Upper lobe of left lung (tissue), 6 donors: ENCODE data around the gene ADNP2. TPM values are rescaled to one million over a fixed set of nuclear protein-coding genes. Genes with fewer than 3 reads are reported as not detected.

Source experiments
- ATAC-seq, 2 donors: fragments of 200-7000 bp; cut with Tn5 transposase; one replicate each; pipeline ENCODE4 v1.9.1; 2022; ENCODE audit warnings: mild to moderate bottlenecking in 2 of 2, moderate library complexity in 2 of 2; ENCODE audit not compliant: low FRiP score in 2 of 2
- DNase-seq, 2 donors: peaks; one replicate each; pipeline ENCODE4 v3.0.0-alpha.2; 2019 to 2020
- H3K27ac ChIP-seq, 4 donors: fragments of 200-600 bp; sonication (generic); one replicate each; pipeline ENCODE4 v1.5.1; 2016 to 2019
- H3K27me3 ChIP-seq, 4 donors: fragments of 200-600 bp; sonication (generic); one replicate each; pipeline ENCODE4 v1.5.1; 2017 to 2019
- H3K36me3 ChIP-seq, 4 donors: fragments of 200-600 bp; sonication (generic); one replicate each; pipeline ENCODE4 v1.5.1; 2016 to 2019
- H3K4me1 ChIP-seq, 4 donors: fragments of 200-600 bp; sonication (generic); one replicate each; pipeline ENCODE4 v1.5.1; 2018 to 2019
- H3K4me3 ChIP-seq, 4 donors: fragments of 200-600 bp; sonication (generic); one replicate each; pipeline ENCODE4 v1.5.1; 2017 to 2019; ENCODE audit warnings: mild to moderate bottlenecking in 2 of 4, moderate library complexity in 1 of 4
- H3K9me3 ChIP-seq, 4 donors: fragments of 200-600 bp; sonication (generic); one replicate each; pipeline ENCODE4 v1.5.1; 2018 to 2019
- EP300 ChIP-seq, 4 donors: sonication (generic); formaldehyde crosslinking; IDR thresholded peaks; one replicate each; pipeline ENCODE4 v1.5.1; 2017; ENCODE audit warnings: antibody characterized with exemption in 4 of 4, control low read depth in 2 of 4
- POLR2A ChIP-seq, 4 donors: fragments of 450-650 bp; IDR thresholded peaks; one replicate each; pipeline ENCODE4 v1.5.1; 2016 to 2017; ENCODE audit warnings: antibody characterized with exemption in 4 of 4, mild to moderate bottlenecking in 2 of 4
- POLR2AphosphoS5 ChIP-seq, 2 donors: sonication (generic); formaldehyde crosslinking; IDR thresholded peaks; one replicate each; pipeline ENCODE4 v1.5.1; 2017; ENCODE audit warnings: antibody characterized with exemption in 2 of 2
- WGBS, 2 donors: methylation state at CpG; one replicate each; pipeline ENCODE4 v1.1.5; 2017 to 2018; 5-methylcytosine and 5-hydroxymethylcytosine counted together
- total RNA-seq, 6 donors: library from RNA; depleted of rRNA in 4 of 6; stranded (reverse); fragments of >200 nt in 4 of 6; gene quantifications; one replicate each; pipeline versions ENCODE4 v1.1.0 to v1.2.1, GENCODE V29; 2016 to 2021
- TF ChIP-seq, protein P1 (sequence below), 6 experiments: fragments of 450-650 bp in 4 of 6; fragments of 200-600 bp in 2 of 6; sonication (generic) in 2 of 6; IDR thresholded peaks; one replicate each; pipeline ENCODE4 v1.5.1; 2016 to 2019; ENCODE audit warnings: antibody characterized with exemption in 6 of 6
- donor health status: DM: no; HTN: no; CAD: no; lungs with moderate emphysema.
- donor health status: DM: no; HTN: yes; CAD: no; lungs with severe emphysema.

ADNP2 gene
- total RNA-seq, 6 donors from 2014 or later = 12.4 to 26.6 (median 16.1) TPM

DNA sequence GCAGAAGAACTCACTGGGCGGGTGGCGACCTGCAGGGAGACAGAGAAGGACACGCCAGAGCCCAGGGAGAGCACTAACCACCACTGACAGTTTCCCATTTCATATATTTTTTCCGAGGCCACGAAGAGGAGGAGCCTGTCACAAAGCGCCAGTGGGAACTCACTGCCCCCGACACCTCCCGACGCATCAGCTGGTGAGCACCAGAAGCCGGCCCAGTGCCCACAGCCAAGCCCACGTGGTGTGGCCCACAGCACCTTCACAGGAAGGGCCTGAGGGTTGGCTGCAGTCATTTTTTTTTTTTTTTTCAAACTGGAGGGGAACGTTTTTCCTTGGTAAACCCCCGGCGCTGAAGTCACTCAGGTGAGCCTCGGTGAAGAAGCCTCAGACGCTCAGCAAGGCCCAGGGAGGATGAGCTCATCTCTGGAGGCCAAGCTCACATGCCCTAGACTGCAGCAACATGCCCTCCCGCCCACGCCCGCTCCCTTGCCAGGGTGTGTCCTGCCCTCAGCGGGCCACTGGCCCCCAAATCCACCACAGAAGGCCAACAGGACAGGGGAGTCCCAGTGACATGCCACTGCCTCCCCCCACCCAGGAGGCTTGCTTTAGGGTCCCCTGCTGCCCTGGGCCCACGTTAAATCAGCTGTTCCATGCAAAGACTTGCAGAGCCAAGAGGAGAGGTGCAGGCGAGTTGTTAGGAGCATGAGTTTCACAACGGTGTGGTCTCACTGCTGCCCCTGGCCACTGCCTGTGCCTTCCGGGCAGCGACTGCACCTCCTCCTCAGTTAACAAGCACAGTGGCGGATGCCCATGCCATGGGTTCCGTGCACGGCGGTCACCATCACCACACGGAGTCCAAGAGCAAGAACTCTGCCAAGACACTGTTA lies 70.1 kb downstream of the ADNP2 start:
- ATAC-seq (no peak), DNase-seq (no peak)
- no peaks in the 10 kb centered on the region for H3K27me3 ChIP-seq
- TF ChIP-seq EP300 (IDR thresholded peaks at IDR 0.05) = no peak
- no peak for TF ChIP-seq POLR2AphosphoS5 (IDR thresholded peaks at IDR 0.05)
- no peak for TF ChIP-seq POLR2A (IDR thresholded peaks at IDR 0.05)
- TF ChIP-seq, protein P1, sequence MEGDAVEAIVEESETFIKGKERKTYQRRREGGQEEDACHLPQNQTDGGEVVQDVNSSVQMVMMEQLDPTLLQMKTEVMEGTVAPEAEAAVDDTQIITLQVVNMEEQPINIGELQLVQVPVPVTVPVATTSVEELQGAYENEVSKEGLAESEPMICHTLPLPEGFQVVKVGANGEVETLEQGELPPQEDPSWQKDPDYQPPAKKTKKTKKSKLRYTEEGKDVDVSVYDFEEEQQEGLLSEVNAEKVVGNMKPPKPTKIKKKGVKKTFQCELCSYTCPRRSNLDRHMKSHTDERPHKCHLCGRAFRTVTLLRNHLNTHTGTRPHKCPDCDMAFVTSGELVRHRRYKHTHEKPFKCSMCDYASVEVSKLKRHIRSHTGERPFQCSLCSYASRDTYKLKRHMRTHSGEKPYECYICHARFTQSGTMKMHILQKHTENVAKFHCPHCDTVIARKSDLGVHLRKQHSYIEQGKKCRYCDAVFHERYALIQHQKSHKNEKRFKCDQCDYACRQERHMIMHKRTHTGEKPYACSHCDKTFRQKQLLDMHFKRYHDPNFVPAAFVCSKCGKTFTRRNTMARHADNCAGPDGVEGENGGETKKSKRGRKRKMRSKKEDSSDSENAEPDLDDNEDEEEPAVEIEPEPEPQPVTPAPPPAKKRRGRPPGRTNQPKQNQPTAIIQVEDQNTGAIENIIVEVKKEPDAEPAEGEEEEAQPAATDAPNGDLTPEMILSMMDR (IDR thresholded peaks at IDR 0.05) = no peak
- H3K4me3 ChIP-seq = no peak overlapping the region
- H3K4me1 ChIP-seq = no peaks in the 10 kb centered on the region
- 87% methylated on average over 27 to 30 of the region's 30 CpGs for WGBS, 2 donors
- no peaks in the 10 kb centered on the region for H3K9me3 ChIP-seq
- H3K36me3 ChIP-seq = no peaks in the 10 kb centered on the region
- no peak overlapping the region for H3K27ac ChIP-seq

DNA sequence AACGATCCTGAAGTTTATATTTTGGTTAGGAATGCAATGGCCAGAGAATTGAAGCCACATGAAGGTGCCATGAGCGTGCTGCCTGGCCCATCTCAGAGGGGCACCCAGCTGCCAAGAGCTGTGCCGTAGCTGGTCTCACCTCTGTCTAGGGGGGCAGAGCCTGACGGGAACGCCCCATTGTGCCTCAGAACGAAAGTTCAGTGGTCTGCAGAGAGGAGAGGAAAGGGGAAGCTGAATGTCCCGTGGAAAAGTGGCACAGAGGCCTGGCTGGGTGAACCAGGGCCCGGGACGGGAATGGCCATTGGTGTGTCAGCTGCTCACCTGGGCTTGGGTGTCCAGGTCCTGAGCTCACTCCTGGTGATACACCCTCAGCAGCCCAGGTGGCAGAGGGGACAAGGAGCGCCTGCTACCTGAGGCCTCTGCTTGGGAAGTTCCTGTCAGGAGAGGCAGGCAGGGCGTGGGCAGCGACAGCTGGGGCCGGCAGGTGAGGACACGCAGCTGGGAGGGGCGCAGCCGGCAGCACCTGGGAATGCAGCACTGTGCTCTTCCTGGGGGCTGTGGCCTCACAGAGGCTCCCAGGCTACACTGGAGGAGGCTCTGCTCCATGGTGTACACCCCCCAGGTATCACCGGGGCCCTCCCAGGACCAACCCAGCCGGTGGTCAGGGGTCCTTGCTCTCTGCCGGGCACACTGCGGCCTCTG lies 70.9 kb downstream of the ADNP2 start:
- Histone ChIP-seq H3K4me1 (no peaks in the 10 kb centered on the region), H3K27ac (no peak overlapping the region), H3K9me3 (no peaks in the 10 kb centered on the region), H3K4me3 (no peak overlapping the region), H3K36me3 (no peaks in the 10 kb centered on the region), H3K27me3 (no peaks in the 10 kb centered on the region)
- ATAC-seq = no peak
- WGBS, 2 donors = 80 to 90% methylated on average over 13 to 20 of the region's 20 CpGs
- DNase-seq = no peak
- TF ChIP-seq, protein P1 (IDR thresholded peaks at IDR 0.05) = no peak
- no peak for TF ChIP-seq EP300 (IDR thresholded peaks at IDR 0.05)
- no peak for TF ChIP-seq POLR2AphosphoS5 (IDR thresholded peaks at IDR 0.05)
- TF ChIP-seq POLR2A (IDR thresholded peaks at IDR 0.05) = no peak

DNA sequence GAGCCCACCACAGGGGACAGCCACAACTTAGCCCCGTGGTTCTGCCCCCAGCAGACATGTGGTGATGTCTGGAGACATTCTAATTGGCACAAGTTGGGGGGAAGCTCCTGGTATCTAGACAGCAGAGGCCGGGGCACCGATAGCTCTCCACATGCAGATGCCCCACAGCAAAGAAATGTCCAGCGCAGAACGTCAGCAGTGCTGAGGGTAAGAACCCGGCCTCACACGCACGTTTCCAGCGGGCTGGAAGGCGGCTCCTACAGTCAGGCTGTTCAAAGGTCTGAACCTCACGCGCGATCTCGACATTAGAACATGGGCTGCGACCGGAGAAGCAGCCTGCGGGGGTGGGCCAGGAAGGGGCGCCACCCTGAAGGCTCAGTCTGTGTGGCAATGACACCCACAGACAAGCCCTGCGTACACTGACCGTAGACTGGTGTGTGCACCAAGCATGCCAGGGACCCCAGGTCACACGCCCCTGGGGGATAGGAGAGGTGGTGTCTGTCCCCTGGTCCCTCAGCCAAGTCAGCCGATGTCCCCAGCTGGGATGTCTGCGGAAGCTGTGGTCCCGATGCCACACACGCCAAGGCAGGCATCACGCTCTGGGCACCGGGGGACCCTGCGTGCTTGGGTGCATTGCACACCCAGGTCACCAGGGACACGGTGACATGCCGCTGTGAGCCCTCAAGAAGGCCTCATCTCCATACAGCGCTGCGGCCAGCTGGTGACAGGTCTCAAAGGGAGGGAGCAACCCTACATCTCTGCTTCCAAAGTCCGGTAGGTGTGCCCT lies 71.9 kb downstream of the ADNP2 start:
- Histone ChIP-seq H3K27ac (no peak overlapping the region), H3K36me3 (no peaks in the 10 kb centered on the region), H3K4me3 (no peak overlapping the region), H3K9me3 (no peaks in the 10 kb centered on the region), H3K27me3 (no peaks in the 10 kb centered on the region), H3K4me1 (no peaks in the 10 kb centered on the region)
- TF ChIP-seq, protein P1 (IDR thresholded peaks at IDR 0.05) = no peak
- no peak for TF ChIP-seq EP300 (IDR thresholded peaks at IDR 0.05)
- TF ChIP-seq POLR2AphosphoS5 (IDR thresholded peaks at IDR 0.05) = no peak
- DNase-seq (no peak), ATAC-seq (peak in 1 of 2 donors; percentile 20)
- 90 to 92% methylated on average over 29 to 30 of the region's 33 CpGs for WGBS, 2 donors

DNA sequence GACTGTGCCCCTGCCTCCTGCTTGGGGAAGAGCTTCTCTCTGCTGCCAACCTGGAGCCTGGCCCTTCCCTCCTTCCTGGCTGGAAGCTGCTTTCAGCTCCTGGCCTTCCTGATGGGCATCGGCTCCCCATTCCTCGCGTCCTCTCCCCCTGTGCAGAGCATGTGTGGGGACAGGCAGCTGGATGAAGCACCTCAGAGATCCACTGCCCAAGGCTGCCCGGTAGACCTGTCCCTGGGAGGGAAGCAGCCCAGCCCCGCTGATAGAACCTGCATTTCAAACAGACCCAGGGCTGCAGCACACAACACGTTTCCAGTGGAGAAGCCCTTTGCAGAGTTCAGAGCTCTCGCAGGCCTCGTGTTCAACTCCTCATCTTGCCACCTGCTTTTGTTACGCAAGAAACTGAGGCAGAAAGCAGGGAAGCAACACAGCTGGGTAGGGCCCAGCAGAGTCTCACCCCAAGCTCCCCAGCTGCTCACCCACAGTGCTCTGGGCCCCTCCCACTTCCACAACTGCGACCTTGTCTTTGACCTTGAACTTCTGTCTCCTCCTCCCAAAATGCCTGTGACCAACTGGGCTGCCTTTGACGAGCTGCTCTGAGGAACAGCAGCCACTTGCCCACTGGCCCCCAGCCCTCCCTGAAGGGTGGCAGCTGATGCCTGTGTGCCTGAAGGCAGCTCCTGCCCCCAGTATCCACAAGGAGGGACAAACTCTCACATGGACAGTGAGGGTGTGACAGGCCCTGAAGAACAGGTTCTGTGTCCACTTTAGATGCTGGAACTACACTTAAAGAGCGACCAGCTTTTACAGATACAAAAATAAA lies 72.8 kb downstream of the ADNP2 start:
- no peaks in the 10 kb centered on the region for H3K36me3 ChIP-seq
- H3K27me3 ChIP-seq = no peaks in the 10 kb centered on the region
- no peaks in the 10 kb centered on the region for H3K4me1 ChIP-seq
- H3K27ac ChIP-seq = no peak overlapping the region
- 68 to 78% methylated on average over 5 to 12 of the region's 12 CpGs for WGBS, 2 donors
- DNase-seq (no peak), ATAC-seq (no peak)
- H3K9me3 ChIP-seq = no peaks in the 10 kb centered on the region
- TF ChIP-seq POLR2AphosphoS5 (IDR thresholded peaks at IDR 0.05) = no peak
- TF ChIP-seq, protein P1 (IDR thresholded peaks at IDR 0.05) = no peak
- no peak for TF ChIP-seq EP300 (IDR thresholded peaks at IDR 0.05)
- no peak for TF ChIP-seq POLR2A (IDR thresholded peaks at IDR 0.05)
- H3K4me3 ChIP-seq = no peak overlapping the region
